ENCODE results near the gene COL25A1.

- TF ChIP-seq, protein P1, sequence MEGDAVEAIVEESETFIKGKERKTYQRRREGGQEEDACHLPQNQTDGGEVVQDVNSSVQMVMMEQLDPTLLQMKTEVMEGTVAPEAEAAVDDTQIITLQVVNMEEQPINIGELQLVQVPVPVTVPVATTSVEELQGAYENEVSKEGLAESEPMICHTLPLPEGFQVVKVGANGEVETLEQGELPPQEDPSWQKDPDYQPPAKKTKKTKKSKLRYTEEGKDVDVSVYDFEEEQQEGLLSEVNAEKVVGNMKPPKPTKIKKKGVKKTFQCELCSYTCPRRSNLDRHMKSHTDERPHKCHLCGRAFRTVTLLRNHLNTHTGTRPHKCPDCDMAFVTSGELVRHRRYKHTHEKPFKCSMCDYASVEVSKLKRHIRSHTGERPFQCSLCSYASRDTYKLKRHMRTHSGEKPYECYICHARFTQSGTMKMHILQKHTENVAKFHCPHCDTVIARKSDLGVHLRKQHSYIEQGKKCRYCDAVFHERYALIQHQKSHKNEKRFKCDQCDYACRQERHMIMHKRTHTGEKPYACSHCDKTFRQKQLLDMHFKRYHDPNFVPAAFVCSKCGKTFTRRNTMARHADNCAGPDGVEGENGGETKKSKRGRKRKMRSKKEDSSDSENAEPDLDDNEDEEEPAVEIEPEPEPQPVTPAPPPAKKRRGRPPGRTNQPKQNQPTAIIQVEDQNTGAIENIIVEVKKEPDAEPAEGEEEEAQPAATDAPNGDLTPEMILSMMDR (IDR thresholded peaks at IDR 0.05): no peak
- no peak for TF ChIP-seq POLR2A (IDR thresholded peaks at IDR 0.05)
These were observed 13.4 kb upstream of the COL25A1 start for GRCh38 chr4:109315818-109316217.
